Breast epithelium (tissue), 3 donors: ENCODE results near the gene CAMK2D.

Source experiments
- CTCF ChIP-seq, 3 donors: fragments of 450-650 bp; IDR thresholded peaks; one replicate each; pipeline ENCODE4 v1.5.1; 2016 to 2017; ENCODE audit warnings: antibody characterized with exemption in 3 of 3, mild to moderate bottlenecking in 3 of 3, moderate library complexity in 3 of 3
- POLR2A ChIP-seq: fragments of 450-650 bp; IDR thresholded peaks from one replicate; pipeline ENCODE4 v1.6.1; 2016; ENCODE audit warnings: antibody characterized with exemption, mild to moderate bottlenecking, moderate library complexity
- POLR2AphosphoS5 ChIP-seq, 3 donors: sonication (generic); formaldehyde crosslinking; IDR thresholded peaks; one replicate each; pipeline ENCODE4 v1.6.1; 2017; ENCODE audit warnings: antibody characterized with exemption in 3 of 3

DNA sequence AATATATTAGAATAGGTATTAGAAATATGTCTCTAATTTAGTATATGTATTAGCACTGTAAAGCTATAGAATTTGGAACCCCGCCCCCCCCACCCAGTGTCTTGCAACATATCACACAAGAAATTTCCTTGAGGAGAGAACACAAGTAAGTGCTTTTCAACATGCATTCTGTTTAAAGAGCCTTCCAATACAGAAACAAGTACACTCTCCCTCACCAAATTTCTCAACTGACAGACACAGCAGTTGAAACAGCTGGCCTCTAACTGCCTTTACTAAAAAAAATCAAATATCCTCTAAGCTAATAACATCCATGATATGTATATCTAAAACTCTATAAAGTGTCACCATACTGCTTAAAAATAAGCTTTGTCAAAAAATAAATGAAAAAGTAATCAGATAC lies 12.4 kb downstream of the CAMK2D start:
- TF ChIP-seq POLR2A (no peak), CTCF (IDR thresholded peaks at IDR 0.05) (no peak), POLR2AphosphoS5 (IDR thresholded peaks at IDR 0.05) (no peak)
